ENCODE measurements around the gene STING1.
"Not testable (repeated sequence)": the region's sequence is repeated elsewhere in the genome, so short reads cannot be mapped to it uniquely, and the experiment has no call there.

The STING1 gene

DNA sequence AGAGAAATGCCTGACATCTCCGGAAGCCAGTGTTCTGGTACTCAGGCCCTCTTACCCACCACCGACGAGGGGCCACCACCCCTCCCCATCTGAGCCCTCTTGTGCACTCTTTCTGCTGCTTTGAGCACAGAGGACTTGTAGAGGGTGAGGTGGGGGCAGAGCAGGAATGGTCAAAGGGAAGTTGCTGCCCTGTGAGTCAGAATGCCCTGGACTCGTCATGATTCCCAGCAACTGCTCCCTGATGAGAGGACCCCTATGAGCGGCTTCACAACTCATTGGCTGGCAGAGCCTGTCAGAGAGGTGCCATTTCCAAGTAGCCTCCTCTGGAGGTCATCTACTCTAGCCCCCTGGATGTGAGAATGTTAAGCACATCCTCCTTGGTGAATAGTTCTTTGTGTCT, 20.9 kb downstream of the STING1 start:
- DNase-seq = peak; percentile 76

DNA sequence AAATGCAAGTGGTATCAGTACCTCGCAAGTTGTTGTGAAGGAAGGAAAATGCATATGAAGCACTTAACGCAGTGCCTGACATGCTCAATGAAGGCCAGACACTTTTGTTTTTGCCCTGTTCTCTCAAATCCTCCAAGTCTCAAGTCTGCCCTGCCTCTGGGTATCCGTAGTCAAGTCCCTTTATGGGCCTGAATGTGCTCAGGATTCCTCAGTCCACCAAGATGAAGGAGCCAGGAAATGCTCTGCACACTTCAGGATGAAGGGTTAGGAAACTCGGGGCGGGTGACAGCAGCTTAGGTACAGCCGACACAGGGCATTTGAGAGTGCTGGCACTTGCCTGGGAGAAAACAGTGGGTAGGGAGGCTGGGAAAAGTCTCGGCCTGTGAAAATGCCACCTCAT, 21.4 kb downstream of the STING1 start:
- DNase-seq = no peak

DNA sequence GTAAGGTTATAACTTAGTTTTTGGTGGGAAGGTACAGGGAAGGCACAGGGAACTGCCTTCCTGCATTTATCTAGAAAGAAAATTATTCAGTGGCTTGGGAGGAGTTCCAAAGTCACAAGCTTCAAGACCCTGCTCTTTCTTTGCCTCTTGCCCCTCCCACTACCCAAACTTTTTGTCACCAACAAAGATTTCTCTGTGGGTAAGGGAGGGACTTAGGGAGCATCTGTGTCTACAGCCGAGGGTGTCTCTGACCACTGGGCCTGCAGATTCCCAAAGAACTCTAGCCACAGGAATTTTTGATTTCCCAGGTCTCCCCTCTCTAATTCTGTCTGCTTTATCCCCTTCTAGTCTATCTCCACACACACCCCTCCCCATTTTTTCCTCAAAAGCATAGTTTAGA, 22.1 kb downstream of the STING1 start:
- DNase-seq = no peak

DNA sequence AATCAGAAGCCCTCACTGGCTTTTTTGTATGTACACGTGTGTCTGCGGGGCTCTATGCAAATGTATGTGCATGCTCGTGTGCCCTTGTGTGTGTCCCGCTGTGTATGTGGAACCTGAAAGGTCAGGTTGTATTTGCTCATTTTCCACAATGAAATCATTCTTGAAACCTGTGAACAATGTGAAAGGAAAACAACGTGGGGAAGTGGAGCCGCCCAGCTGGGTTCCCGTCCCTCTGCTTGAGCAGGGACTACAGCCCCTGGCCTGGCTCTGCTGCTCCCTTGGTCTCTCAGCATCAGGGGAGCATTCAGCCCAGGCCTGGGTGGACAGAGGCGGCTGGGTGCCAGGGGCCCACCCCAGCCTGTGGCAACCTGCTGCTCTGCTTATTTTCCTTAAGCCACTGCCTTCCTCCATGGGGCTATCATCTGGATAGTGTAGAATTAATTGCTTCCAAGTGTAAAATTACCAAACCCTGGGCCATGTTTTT, 23.1 kb downstream of the STING1 start:
- no peak for DNase-seq

DNA sequence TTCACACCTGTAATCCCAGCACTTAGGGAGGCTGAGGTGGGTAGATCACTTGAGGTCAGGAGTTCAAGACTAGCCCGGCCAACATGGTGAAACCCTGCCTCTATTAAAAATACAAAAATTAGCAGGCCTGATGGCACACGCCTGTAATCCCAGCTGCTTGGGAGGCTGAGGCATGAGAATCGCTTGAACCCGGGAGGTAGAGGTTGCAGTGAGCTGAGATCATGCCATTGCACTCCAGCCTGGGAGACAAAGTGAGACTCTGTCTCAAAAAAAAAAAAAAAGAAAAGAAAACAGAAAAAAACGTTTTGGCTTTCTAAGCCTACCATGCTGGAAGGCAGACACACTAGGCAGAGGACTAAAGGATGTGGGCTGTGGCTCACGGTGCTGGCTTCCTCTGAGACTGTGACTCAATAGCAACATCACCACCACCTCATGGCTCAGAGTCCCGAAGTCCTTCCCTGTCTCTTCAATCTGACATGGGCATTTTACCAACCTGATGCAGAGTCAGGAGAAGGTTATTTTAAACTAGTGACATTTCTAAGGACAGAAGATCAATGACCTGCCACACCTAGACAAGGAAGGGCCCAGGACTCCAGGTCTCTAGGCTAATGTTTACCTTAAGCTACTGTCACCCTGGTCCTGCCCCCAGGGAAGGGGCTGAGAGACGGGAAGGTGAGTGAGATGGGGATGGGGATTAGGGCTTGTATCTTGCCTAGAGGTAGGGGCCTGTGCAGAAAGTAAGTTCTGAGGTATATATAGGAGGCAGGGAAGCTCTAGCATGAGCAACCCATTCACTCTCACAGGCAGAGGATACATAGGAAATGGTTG, 23.8 kb downstream of the STING1 start:
- peak; percentile 82 for DNase-seq

DNA sequence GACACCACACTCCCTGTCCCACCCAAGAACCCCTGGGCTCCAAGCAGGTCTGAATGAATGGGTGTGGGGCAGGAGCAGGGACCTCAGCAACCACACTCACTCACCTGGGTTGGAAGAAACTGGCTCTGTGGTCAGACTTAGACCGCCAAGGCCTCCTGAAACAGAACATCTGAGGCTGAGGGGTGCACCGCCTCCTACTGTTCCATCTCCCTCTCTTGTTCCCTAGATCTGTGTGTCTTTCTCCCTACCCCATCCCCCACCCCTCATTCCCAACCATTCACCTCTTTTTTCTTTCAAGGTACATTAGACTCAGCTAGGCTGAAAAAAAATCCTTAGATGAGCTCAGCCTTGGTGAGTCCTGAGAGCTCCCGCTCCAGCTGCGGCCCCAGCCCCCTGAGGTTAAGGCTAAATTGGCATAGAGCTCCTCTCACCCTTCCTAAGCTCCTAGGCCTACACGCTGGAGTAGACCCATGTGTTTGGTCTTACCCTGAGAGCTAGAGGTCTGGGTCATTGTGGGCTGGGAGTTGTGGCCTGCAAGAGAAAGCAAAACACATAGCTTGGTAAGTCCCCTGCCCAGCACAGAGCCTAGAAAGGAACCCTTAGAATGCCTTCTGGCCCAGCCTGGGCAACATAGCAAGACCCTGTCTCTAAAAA, 24.8 kb downstream of the STING1 start:
- no peak for DNase-seq

DNA sequence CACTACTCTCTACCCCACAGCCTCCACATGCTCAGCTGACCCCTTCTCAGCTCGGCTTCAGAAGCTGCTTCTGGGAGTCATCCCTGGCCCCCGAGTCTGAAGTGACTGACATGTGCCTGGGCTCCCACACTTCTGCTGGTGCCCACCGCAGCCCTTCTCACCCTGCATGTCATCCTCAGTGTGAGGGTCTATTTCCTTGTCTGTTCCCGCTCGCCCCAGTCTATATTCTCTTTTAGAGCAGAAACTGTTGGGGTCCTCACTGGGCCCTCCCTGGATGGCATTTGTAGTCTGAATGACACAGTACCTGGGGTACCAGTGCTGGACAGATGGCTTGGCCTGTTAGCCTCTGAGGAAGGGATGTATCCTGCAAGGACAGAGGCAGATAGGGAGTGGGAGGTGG, 25.3 kb downstream of the STING1 start:
- DNase-seq = no peak

DNA sequence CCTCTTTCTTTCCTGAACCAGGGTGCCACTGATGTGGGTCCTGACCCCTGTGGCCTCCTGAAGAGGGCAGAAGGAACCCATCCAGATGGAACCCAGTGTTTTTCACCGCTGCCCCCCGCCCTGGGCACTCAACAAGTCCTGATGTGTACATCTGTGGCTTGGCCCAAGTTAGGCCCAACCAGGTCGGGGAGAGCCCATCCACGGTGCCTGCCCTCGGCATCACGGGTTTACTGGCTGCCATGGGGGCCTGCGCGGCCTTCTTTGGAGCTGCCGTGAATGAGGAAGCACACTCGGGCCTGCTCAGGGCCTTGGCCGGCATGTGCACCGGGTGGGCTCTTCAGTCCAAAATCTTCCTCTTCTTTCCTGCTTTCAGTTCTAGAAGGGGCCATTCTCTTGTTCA, 25.8 kb downstream of the STING1 start:
- no peak for DNase-seq

DNA sequence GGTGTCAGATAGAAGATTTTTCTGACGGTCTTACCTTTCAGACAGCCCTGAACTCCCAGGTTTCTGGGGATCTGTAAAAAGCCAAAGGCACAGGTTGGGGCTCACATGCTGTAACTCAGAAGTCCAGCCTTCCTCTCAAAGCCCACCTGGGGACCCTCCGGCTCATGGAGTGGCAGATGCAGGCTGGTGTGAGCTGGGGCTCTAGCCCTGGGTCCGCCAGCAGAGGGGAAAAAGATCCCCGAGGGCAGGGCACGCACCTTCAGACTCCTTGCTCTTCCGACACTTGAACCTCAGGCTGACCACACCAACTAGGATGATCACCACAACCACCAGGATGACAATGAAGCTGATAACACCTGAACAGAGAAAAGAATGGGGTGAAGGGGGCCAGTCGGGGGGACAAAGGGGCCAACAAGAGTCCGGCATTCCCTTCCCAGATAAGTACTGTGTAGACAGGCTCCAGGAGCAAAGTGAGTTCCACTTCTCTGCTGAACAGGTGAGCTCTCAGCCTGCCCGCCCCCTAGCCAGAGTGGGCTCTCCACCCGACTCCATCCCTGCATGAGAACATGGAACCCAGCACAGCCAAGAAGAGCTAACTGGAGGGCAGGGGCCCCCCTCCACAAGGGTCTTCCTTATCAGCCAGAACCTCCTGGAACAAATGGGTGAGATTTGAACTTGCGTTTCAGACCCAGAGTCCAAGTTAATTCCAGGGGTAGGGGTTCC, 27.8 kb downstream of the STING1 start:
- DNase-seq = no peak

DNA sequence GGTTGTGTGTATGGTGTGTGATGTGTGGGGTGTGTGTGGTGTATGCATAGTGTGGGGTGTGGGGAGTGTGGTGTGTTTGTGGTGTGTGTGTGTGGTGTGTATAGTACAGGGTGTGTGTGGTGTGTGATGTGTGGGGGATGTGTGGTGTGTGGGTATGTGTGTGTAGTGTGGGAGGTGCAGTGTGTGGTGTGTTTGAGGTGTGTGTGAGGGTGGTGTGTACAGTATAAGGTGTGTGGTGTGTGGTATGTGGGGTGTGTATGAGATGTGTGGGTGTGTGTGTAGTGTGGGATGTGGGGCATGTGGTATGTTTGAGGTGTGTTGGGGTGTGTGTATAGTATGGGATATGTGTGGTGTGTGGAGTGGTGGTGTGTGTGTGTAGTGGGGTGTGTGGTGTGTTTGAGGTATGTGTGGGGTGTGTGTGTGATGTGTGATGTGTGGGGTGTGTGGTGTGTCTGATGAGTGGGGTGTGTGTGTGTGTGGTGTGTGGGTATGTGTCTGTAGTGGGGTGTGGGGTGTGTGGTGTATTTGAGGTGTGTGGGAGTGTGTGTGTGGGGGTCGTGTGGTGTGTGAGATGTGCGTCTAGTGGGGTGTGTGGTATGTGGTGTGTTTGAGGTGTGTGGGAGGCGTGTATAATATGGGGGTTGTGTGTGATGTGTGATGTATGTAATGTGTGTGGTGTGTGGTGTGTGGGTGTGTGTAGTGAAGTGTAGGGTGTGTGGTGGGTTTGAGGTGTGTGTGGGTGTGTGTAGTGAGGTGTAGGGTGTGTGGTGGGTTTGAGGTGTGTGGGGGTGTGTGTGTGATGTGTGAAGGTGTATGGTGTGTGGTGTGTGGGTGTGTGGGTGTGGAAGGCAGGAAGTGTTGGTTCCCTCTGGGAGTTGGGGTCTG, 28.6 kb downstream of the STING1 start:
- DNase-seq = no peak

DNA sequence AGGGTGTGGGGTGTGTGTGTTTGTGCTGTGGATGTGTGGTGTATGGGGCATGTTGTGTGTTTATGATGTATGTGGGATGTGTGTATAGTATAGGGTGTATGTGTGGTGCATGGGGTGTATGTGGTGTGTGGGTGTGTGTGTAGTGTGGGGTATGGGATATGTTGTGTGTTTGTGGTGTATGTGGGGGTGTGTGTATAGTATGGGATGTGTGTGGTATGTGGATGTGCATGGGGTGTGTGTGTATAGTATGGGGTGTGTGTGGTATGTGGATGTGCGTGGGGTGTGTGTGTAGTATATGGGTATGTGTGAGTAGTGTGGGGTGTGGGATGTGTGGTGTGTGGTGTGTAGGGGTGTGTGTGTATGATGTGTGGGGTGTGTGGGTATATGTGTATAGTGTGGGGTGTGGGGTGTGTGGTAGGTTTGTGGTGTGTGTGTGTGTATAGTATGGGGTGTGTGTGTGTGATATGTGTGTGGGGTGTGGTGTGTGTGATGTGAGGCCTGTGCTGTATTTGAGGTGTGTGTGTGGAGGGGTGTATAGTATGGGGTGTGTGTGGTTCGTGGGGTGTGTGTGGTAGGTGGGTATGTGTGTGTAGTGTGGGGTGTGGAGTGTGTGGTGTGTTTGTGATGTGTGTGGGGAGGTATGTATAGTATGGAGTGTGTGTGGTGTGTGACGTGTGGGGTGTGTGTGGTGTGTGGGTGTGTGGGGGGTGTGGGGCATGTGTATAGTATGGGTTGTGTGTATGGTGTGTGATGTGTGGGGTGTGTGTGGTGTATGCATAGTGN, 30.5 kb downstream of the STING1 start:
- DNase-seq = no peak

DNA sequence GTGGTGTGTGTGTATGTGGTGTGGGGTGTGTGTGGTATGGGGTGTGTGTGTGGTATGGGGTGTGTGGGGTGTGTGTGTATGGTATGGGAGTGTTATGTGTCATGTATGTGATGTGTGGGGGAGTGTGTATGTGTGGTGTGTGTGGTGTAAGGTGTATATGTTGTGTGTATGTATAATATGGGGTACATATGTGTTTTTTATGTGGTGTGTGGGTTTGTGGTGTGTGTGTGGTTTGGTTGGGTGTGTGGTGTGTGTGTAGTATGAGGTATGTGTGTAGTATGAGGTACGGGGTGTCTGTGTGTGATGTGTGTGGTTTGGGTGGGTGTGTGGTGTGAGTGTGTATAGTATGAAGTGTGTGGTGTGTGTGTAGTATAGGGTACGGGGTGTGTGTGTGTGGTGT, 31.4 kb downstream of the STING1 start:
- DNase-seq = no peak

DNA sequence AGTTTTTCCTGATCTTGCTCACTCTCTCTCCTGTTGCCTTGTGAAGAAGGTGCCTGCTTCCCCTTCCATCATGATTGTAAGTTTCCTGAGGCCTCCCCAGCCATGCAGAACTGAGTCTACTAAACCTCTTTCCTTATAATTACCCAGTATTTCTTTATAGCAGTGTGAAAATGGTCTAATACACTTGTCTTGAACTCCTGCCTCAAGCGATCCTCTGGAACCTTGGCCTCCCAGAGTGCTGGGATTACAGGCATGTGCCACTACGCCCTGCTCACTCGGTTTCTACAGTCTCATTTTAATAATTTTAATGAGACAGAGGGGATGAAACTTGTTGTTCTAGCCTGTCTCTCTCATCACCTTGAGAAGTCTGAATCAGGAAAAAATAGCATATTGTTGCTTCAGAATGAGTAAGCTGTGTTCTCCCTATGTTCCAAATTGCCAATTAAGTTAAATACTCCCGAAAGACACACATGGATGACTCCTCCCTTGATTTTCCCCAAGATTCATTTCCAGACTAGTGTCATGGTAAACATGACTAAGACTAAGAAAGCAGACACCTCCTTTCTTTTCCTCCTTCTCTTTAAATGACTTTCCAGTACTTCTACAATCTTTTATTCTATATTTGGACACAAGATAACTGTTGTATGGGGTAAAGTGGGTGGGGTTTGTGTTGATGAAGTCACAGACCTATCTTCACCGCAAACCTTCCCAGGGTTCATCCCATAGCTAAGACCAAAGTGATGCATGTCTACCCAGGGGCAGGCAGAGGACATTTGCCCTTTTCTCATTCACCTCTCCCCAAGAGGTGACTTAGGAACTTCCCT, 35.4 kb downstream of the STING1 start:
- DNase-seq = no peak

DNA sequence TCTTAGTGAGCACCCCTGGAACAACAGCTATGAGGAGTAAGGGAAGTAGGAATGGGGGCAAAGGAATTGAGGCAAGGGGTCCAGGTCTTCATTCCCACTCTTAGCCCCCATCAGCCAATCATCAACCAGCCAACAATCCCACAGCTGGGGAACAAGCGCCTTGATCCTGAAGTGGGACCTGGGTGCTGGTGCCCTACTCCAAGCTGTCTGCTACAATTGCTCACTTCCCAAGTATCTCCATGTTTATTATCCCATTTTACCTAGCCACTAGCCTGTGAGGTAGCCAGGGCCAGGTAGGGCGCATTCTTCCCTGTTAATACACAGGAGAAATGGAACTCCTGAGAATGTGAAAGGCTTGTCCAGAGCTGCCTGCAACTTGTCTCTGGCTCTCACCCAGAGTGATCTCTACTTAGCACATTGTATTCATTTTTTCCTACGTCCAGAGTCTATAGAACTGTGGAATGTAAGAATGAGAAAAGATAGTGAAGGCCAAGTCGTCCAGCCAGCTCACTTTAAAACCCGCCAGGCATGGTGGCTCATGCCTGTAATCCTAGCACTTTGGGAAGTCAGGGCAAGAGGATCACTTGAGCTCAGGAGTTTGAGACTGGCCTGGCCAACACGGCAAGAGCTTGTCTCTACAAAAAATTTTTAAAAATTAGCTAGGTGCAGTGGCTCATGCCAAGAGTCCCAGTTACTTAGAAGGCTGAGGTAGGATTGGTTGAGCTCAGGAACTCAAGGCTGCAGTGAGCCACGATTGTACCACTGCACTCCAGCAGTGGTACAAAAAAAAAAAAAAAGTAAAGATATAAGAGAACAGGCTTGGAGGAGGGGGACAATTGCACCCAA, 37.0 kb downstream of the STING1 start:
- peak; percentile 61 for DNase-seq

DNA sequence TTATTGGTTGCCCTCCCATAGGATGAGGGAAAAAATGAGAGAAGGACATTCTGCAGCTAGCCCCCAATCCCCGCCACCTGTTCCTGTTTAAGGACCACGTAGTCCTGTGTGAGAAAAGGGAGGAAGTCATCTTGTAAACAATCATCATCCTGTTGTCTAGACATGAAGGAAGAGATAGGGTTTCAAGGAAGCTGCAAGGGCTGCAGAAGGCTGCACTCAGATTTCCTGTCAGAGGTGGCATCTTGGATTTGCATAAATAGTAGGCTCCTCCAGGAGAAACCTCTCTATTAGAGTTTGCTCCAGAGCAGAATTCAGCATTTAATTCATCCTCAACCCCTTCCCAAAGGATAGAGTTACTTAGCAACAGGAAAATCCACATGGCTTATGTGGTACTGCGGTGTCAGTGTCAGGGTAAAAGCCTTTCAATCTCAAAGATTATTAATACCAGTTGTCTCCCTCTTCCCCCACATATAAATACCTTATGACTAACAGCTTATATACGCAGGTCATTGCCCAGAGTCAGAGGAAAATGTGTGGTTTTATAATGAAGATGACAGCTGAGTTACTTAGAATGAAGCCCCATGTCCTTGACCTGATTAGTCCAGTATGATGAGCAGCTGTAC, 38.6 kb downstream of the STING1 start:
- DNase-seq = peak; percentile 86

DNA sequence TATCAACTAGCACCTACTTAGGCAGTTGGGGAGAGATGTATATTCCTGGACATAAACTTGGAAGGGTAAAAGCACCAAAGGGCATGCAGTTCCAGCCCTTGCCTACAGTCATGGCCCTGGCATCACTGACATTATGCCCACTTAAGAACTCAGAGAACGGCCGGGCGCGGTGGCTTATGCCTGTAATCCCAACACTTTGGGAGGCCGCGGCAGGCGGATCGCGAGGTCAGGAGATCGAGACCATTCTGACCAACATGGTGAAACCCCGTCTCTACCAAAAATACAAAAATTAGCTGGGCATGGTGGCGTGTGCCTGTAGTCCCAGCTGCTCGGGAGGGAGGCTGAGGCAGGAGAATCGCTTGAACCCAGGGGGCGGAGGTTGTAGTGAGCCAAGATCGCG, 42.1 kb downstream of the STING1 start:
- DNase-seq = not testable (repeated sequence)

DNA sequence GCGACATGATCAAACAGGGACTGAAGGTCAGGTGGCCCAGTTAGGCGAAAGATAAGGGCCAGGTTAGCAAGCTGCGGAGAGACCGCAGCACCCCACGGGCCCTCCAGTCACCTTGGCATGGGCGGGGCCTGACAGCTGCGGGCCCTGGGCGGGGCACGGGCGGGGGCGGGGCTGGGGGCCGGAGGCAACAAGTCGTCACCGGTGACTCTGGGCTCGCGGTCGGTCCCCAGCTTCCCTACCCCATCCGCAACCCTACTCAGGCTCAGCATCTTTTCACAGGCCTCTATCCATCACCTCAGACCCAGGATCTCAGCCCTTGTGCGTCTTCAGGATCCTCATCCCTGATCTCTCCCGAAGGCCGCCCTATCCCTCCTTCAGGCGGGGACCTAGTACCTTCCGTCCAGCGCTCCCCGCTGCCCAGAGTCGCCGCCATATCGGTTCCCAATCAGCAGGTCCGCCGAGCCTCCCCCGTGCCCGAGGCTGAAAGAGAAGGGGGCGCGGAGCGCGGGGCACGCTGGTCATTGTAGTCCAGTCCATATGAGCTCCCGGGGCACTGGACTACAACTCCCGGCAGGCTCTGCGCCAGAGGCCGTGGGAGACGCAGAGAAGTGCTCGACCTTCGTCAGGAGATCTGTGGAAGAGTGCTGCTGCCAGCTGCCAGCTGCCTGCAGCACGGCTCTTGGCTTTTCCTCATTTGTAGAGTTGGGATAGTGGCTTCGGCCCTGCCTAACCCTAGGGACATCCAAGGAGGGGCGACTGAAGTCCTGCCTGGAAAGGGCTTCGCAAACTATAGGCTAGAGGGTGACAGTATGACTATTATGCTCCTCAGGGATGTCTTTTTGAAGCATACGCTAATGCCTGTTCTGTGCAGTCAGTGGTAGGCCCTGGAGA, 43.3 kb downstream of the STING1 start, which contains the start of gene DNAJC18:
TSS of gene DNAJC18 (minus strand) at position 513 of the 891 bp plus-strand sequence. CDS start at position 433, 80 bp downstream.
- DNase-seq = peak; percentile 91

DNA sequence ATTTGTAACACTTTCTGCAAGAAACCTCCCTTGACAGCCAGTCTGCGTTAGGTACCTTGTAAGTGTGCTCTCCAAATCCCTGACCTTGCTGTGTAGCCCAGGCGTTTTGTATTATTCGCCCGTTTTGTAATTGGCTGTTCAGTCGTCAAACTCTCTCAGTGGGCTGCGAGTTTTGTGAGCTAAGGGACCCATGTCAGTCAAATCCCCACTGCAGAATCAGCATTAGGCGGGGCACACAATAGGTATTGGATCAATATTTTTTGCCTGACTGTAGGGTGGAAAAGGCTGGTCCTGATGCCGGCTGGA, 43.9 kb downstream of the STING1 start:
- DNase-seq = no peak

Measured in EL (cell line).